ENCODE measurements around the gene TRPC4. TPM values are rescaled to one million over a fixed set of nuclear protein-coding genes. Genes with fewer than 3 reads are reported as not detected.

Gene TRPC4
- total and polyA plus RNA-seq, 2 donors (not counting 1 experiment from before 2014, with no cell fraction given), result not detected

GRCh38 chr13:37715606-37716015 is 154.0 kb downstream of the TRPC4 start:
- Histone ChIP-seq H3K79me2 (ENCODE audit: control insufficient read depth, insufficient read depth, low read length) (no peaks in the 10 kb centered on the region), H3K27me3 (replicated peaks in 1 of 4; ENCODE audit: control extremely low read depth in 1 of 4, control insufficient read depth in 3 of 4, insufficient read depth in 4 of 4, low read length in 3 of 4) (no peaks in the 10 kb centered on the region), H3K9me3 (ENCODE audit: control extremely low read depth in 1 of 3, control insufficient read depth in 2 of 3, insufficient read depth in 1 of 3, low read length in 2 of 3) (no peaks in the 10 kb centered on the region), H2AFZ (ENCODE audit: insufficient read depth, low read depth, low read length, poor library complexity, severe bottlenecking) (no peak overlapping the region), H3K9ac (ENCODE audit: low read length) (no peak overlapping the region), H3K4me2 (replicated peaks; ENCODE audit: low read depth, low read length, poor library complexity, severe bottlenecking) (no peak overlapping the region), H3K27ac (ENCODE audit: low read length in 2 of 2) (no peak overlapping the region), H3K4me3 (ENCODE audit: control extremely low read depth in 1 of 5, extremely low read depth in 1 of 5, insufficient read depth in 1 of 5, low read depth in 2 of 5, low read length in 4 of 5) (no peak overlapping the region), H4K20me1 (ENCODE audit: control insufficient read depth, insufficient read depth, low read length, poor library complexity, severe bottlenecking) (no peaks in the 10 kb centered on the region), H3K4me1 (ENCODE audit: control insufficient read depth in 2 of 2, insufficient read depth in 2 of 2, low read length in 2 of 2) (no peaks in the 10 kb centered on the region), H3K36me3 (replicated peaks in 1 of 2; ENCODE audit: control extremely low read depth in 1 of 2, control insufficient read depth in 1 of 2, extremely low read depth in 1 of 2, insufficient read depth in 2 of 2, low read length in 1 of 2) (no peaks in the 10 kb centered on the region)
- ChIA-PET POLR2A (no interaction called here), CTCF (no interaction called here)
- TF ChIP-seq, protein P1, sequence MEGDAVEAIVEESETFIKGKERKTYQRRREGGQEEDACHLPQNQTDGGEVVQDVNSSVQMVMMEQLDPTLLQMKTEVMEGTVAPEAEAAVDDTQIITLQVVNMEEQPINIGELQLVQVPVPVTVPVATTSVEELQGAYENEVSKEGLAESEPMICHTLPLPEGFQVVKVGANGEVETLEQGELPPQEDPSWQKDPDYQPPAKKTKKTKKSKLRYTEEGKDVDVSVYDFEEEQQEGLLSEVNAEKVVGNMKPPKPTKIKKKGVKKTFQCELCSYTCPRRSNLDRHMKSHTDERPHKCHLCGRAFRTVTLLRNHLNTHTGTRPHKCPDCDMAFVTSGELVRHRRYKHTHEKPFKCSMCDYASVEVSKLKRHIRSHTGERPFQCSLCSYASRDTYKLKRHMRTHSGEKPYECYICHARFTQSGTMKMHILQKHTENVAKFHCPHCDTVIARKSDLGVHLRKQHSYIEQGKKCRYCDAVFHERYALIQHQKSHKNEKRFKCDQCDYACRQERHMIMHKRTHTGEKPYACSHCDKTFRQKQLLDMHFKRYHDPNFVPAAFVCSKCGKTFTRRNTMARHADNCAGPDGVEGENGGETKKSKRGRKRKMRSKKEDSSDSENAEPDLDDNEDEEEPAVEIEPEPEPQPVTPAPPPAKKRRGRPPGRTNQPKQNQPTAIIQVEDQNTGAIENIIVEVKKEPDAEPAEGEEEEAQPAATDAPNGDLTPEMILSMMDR (IDR thresholded peaks at IDR 0.05), result no peak
- no peak for TF ChIP-seq EZH2 (IDR thresholded peaks at IDR 0.05; ENCODE audit: borderline replicate concordance, insufficient read depth, low read depth, low read length, poor library complexity, severe bottlenecking)
- intact Hi-C loops (cut with micrococcal nuclease), result no loop called here
- Mint-ChIP-seq H3K4me3 (no peak overlapping the region), H3K27ac (no peak overlapping the region), H3K4me1 (no peaks in the 10 kb centered on the region), H3K9me3 (ENCODE audit: insufficient read depth) (no peaks in the 10 kb centered on the region), H3K27me3 (no peaks in the 10 kb centered on the region)
- no peak for ATAC-seq (ENCODE audit: low read depth)
- WGBS (ENCODE audit: insufficient coverage), result 90% methylated on average over 2 of the region's 6 CpGs
- DNase-seq, result no peak

DNA sequence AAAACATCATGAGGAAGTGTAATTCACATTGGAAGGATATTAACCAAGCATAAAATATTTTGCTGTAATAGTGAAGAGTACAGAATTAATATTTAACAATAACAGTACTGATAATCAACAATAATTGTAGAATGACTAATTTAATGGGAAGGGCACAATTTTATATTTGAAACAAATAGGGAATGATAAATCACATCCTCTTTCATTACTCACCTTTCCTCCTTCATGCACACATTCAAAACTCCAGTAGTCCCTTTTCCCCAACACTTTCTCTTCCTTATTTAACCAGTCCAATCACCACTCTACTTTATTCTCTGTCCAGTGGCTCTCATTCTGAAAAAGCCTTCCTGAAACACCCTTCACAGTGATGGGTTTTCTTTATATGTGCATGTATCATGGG is 160.3 kb downstream of the TRPC4 start:
- no peaks in the 10 kb centered on the region for H3K4me1 ChIP-seq (ENCODE audit: control insufficient read depth in 2 of 2, insufficient read depth in 2 of 2, low read length in 2 of 2)
- no peaks in the 10 kb centered on the region for H3K27me3 ChIP-seq (replicated peaks in 1 of 4; ENCODE audit: control extremely low read depth in 1 of 4, control insufficient read depth in 3 of 4, insufficient read depth in 4 of 4, low read length in 3 of 4)
- H3K9me3 Mint-ChIP-seq (ENCODE audit: insufficient read depth), result no peaks in the 10 kb centered on the region
- TF ChIP-seq, protein P1 (IDR thresholded peaks at IDR 0.05), result no peak
- no peak for TF ChIP-seq EZH2 (IDR thresholded peaks at IDR 0.05; ENCODE audit: borderline replicate concordance, insufficient read depth, low read depth, low read length, poor library complexity, severe bottlenecking)
- no peaks in the 10 kb centered on the region for H4K20me1 ChIP-seq (ENCODE audit: control insufficient read depth, insufficient read depth, low read length, poor library complexity, severe bottlenecking)
- H3K4me2 ChIP-seq (replicated peaks; ENCODE audit: low read depth, low read length, poor library complexity, severe bottlenecking), result no peak overlapping the region
- H3K79me2 ChIP-seq (ENCODE audit: control insufficient read depth, insufficient read depth, low read length), result no peaks in the 10 kb centered on the region
- H3K27ac ChIP-seq (ENCODE audit: low read length in 2 of 2), result no peak overlapping the region
- H3K4me1 Mint-ChIP-seq, result no peaks in the 10 kb centered on the region
- intact Hi-C loops (cut with micrococcal nuclease), result no loop called here
- no peaks in the 10 kb centered on the region for H3K36me3 ChIP-seq (replicated peaks in 1 of 2; ENCODE audit: control extremely low read depth in 1 of 2, control insufficient read depth in 1 of 2, extremely low read depth in 1 of 2, insufficient read depth in 2 of 2, low read length in 1 of 2)
- no peak overlapping the region for H3K4me3 Mint-ChIP-seq
- H3K9ac ChIP-seq (ENCODE audit: low read length), result no peak overlapping the region
- H2AFZ ChIP-seq (ENCODE audit: insufficient read depth, low read depth, low read length, poor library complexity, severe bottlenecking), result no peak overlapping the region
- DNase-seq, result no peak
- H3K27me3 Mint-ChIP-seq, result no peaks in the 10 kb centered on the region
- no peak for ATAC-seq (ENCODE audit: low read depth)
- no peak overlapping the region for H3K27ac Mint-ChIP-seq
- ChIA-PET POLR2A (no interaction called here), CTCF (no interaction called here)
- H3K9me3 ChIP-seq (ENCODE audit: control extremely low read depth in 1 of 3, control insufficient read depth in 2 of 3, insufficient read depth in 1 of 3, low read length in 2 of 3), result no peaks in the 10 kb centered on the region
- H3K4me3 ChIP-seq (ENCODE audit: control extremely low read depth in 1 of 5, extremely low read depth in 1 of 5, insufficient read depth in 1 of 5, low read depth in 2 of 5, low read length in 4 of 5), result no peak overlapping the region
